Activated CD8-positive, alpha-beta memory T cell treated with anti-CD3 and anti-CD28 coated beads, Interleukin-2, amount 50 U/mL, for 4 hours (primary cell): Measurements from ENCODE around the gene GKN1.
A peak's percentile ranks its signal among the peaks of the same experiment; 100 is the strongest.
"Not testable (repeated sequence)": the region's sequence is repeated elsewhere in the genome, so short reads cannot be mapped to it uniquely, and the experiment has no call there.

ENCODE experiments used
- DNase-seq: peaks from one replicate; pipeline ENCODE4 v3.0.0-alpha.2; 2020

GKN1 gene, protein sequence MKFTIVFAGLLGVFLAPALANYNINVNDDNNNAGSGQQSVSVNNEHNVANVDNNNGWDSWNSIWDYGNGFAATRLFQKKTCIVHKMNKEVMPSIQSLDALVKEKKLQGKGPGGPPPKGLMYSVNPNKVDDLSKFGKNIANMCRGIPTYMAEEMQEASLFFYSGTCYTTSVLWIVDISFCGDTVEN

DNA sequence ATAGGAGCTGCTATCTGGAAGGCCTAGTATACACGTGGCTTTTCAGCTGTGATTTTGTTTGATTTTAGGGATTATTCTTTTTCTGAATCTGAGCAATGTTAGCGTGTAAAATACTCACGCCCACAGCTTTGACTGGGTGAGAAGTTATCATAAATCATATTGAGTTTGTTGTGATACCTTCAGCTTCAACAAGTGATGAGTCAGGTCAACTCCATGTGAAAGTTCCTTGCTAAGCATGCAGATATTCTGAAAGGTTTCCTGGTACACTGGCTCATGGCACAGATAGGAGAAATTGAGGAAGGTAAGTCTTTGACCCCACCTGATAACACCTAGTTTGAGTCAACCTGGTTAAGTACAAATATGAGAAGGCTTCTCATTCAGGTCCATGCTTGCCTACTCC lies at the start of gene GKN1:
Gene GKN1, plus strand, starts transcription at position 386 of the 400 bp plus-strand sequence. CDS start 42 bp downstream, outside the sequence.
- no peak for DNase-seq

DNA sequence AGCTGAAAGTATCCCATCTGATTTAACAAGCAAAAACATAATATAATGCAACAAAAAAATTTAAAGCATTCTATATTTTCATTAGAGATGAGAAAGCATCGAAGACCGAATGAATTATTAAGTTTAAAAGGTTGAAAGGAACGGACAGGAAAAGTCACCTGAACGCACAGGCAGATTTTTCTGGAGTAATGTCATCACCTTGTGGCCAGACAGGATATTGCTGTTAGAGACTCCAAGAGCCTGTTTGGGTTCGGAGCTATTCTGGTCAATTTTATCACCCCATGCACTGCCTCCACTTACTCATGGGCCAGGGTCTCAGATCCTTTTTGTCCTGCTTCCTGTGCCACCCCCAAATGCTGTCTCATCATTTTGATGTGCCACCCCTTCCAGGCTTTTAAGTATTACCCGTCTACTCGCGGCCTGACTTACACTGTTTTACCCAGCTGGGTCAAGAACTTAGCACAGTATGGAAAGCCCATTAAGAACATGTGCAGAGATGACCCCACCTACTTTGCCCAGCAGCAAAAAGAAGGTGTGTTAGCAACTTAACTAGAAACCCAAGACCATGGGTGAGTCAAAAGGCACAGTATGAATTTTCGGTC lies 49.0 kb upstream of the GKN1 start:
- DNase-seq: peak; percentile 50

DNA sequence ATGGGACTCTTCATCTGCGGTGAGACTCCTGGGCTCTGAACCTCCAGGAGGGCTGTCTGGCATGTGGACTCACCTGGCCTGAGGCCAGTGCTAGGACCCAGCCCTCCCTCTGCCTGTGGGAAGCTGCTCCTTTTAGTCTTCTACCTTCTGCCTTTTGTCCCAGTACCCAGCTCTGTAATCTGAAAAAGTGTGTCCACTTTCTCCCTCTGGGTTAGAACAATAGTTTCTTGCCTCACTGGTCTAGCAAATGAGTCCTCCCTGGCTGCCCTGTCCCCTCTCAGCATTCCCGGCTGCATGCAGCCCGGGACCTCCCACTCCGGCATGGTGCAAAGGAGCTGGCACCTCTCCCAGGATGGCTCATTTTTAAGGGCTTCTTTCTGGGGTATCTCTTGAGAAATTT lies 47.6 kb upstream of the GKN1 start:
- no peak for DNase-seq

DNA sequence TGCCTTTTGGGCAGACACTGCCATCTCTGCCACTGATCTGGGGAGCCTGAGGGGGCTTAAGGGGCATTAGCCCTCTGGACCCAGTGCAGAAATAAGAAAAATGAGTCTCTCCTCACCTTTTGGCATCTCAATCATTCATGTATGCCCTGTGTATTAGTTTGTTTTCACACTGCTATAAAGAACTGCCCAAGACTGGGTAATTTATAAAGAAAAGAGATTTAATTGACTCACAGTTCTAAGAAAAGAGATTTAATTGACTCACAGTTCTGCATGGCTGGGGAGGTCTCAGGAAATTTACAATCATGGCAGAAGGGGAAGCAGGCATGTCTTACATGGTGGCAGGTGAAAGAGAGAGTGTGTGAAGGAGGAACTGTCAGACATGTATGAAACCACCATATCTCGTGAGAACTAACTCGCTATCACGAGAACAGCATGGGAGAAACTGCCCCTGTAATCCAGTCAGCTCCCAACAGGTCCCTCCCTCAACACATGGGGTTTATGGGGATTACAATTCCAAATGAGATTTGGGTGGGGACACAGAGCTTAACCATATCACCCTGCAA lies 43.2 kb upstream of the GKN1 start:
- DNase-seq: no peak

DNA sequence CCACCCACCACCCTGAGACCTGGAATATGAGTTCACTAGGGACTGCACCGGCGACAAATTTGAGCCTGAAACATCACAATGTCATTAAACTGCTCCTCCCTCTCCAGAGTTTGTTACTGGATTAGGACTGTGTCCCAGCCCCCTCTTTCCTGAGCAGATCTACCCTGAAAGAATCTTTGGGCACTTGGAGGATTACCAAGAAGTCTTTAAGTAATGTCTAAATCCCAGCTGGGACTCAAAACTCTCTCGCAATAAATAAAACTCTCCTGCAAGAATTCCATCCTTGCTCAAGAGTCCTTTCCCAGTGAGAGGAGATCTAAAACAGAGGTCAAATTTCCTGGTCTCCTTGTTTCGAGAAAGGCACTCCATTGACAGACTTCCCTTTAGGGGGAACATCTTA lies 42.6 kb upstream of the GKN1 start:
- no peak for DNase-seq

DNA sequence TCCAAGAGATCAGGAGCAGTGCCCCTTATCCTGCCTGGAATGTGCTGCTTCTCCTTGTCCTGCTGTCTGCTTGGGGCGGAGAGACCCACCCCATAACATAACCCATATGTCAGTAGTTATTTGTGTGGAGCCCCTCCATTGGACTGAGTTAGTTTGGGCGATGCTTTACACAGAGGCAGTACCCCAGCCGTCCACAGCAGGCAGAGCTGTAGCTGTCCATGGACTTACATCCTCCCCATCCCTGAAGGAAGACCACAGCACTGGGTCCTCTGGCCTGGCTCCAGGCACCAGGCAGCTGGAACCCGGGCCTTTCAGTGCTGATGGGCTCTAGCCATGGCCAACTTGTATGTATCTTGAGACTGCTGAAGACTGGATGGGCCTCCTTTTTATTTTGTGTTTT lies 42.0 kb upstream of the GKN1 start:
- DNase-seq: no peak

DNA sequence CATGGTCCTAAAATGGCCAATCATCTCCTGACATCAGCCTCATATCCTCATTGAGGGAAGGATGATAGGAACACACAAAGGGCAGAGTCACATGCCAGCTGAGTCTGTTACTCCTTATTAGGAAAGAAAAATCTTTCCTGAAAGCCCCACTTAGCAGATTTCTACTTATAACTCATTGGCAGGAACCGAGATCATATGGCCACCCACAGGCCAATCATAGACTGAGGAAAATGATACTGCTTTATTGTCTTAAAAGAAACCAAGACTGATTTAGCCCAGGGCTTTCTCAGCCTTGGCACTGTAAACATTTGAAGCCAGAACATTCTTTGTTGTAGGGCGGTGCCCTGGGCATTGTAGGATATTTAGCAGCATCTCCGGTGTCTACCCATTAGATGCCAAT lies 40.4 kb upstream of the GKN1 start:
- no peak for DNase-seq

DNA sequence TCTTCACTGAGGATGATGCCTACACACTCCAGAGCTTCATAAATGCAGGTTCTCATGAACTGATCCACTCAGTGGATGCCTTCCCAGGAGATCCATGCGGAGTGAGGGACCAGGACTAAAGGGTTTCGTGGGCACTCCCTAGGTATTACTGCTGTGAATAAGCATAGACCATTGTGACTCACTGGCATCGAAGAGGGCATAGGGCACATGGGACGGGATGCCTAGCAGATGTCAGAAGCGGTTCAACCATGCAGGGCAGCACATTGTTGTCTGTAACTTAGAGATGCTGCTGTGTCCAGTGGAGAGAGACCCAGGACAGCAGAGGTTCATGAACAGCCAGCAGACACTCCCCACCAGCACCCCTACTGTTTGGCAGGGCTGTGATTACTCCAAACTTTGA lies 39.0 kb upstream of the GKN1 start:
- DNase-seq: no peak

DNA sequence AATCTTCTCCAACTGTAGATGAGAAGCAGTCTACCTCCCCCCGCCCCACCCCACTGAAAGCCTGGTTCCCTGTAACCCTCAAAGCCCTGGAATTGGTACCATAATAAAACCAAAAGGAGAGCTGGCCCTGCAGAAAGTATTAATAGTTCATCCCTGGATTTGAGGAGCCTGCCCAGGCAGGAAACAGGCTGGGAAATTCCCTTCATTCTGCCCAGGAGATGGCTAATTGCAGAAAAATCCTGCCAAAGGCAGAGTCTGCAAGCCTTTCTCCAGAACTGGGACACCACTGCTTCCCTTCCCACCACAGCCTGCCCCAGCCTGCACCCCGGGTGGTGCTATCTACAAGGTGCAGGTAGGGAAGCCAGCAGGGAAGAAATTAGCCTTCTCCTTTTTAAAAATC lies 38.0 kb upstream of the GKN1 start:
- no peak for DNase-seq

DNA sequence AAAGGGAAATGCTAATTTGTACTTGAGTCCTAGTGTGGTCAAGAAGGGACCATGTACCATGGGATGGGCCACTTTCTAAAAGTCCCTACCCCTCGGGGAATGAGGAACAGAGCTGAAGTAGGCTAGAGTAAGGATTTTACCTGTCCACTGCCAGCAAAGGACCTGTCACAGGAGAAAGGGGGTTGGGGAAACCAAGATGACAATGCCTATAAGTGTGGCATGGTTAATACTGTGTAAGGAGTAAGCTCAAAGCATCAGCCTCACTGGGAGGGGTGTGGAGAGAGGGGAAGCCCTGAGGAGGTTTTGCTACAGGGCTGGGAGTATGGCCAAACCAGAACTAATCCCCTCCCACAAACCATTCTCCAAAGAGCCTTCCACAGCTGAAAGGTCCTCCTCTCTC lies 37.5 kb upstream of the GKN1 start:
- DNase-seq: no peak

DNA sequence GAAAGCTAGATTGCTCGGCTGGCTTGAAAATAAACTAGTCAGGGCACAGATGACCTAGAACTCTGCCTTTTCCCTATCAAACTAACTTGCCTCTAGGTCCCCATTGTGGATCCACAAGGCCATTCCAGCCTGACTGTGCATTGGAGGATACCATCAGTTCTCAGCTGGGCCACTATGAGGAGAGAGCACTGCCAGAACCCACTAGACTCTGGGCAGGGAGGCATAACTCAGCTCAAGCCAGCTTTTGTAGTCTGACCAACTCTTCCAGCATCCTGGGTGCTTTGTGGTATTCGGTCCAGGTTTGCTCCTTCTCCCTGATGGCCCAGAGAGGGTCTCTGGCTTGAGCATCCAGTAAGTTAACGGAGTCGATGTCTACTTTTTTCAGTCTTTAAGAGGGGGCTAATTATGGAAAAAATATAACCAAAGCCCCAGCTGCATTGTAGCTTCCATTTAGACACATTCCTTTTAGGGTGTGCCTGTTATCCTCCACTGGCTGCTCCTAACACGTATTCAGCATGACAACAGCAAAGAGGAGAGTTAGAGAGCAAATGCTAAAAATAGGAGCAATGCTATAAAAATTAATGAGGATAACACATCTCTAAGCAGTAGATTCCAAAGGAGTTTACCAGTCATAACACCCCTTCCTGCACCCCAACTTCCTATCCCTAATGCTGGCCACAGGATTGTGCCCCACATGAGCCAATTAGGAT lies 36.9 kb upstream of the GKN1 start:
- no peak for DNase-seq

DNA sequence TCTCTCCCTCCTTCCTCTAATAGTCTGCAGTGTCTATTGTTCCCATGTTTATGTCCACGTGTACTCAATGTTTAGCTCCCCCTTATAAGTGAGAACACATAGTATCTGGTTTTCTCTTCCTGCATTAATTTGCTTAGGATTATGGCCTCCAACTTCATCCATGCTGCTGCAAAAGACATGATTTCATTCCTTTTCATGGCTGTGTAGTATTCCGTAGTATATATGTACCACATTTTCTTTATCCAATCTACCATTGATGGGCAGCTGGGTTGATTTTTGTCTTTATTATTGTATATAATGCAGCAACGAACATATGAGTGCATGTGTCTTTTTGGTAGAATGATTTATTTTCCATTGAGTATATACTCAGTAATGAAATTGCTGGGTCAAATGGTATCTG lies 35.5 kb upstream of the GKN1 start:
- no peak for DNase-seq

DNA sequence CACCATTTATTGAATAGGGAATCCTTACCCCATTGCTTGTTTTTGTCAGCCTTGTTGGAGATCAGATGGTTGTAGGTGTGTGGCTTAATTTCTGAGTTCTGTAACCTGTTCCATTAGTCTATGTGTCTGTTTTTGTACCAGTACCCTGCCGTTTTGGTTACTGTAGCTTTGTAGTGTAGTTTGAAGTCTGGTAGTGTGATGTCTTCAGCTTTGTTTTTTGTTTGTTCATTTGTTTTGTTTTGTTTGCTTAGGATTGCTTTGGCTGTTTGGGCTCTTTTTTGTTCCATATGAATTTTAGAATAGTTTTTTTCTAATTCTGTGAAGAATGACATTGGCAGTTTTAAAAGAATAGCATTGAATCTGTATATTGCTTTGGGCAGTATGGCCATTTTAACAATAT lies 34.5 kb upstream of the GKN1 start:
- DNase-seq: no peak

DNA sequence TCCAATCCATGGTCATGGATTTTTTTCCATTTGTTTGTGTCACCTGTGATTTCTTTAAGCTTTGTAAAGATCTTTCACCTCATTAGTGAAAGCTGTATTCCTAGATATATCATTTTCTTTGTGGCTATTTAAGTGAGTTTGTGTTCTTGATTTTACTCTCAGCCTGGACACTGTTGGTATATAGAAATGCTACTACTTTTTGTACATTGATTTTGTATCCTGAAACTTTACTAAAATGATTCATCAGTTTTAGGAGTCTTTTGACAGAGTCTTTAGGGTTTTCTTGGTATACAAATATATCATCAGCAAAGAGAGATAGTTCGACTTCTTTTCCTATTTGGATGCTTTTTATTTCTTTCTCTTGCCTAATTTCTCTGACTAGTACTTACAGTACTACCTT lies 34.1 kb upstream of the GKN1 start:
- no peak for DNase-seq

DNA sequence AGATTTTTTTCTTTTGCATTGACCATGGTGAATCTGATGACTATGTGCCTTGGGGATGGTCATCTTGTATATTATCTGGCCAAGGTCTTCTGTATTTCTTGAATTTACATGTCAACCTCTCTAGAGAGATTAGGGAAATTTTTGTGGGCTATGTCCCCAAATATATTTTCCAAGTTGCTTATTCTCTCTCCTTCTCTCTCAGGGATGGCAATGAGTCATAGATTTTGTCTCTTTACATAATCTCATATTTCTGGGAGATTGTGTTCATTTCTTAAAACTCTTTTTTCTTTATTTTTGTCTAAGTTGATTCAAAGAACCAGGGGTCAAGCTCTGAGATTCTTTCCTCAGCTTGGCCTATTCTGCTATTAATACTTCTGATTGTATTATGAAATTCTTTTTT lies 31.6 kb upstream of the GKN1 start:
- no peak for DNase-seq

DNA sequence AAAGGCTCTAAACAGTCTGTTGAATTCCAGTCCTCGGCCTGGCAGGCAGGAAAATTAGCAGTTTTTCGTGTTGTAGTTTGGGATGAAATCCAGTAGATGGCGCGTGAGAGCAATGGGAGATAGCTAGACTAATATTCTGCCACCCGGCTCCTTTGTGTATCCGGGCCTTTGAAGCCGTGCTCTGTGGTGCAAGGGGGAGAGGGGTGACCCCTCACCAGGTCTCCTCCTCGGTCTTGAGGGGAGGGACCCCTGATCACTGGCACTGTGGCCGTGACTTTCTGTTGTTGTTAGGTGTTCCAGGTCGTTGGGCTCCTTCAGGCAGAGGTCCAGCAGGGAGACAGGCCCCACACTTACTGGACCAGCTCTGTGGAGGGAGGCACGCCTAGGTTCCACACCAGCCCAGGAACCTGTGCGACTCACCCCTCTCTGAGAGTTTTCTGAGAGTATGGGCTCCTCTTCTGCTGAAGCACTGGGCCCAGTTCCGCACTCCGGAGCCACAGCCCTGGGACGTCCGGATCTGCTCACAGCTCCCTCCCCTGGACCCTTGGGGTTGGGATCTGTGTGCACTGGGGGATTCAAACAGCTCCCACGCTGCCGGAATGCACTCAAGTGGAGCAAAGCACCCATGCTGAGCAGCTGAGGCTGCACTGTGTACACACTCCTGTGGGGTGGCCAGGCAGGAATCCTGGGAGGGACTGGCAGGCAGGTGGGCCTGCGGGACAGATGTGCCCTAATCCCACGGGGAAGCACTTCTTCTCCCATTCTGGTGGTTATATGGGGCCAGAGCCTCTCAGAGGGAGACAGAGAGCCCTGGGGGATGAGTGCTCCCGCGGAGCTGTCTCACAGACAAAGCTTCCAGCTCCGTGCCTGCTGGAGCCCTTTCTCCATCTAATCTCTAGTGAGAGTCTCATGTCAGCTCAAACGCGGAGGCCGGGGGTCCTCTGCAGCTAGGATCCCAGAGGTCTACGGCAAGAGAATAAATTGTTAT lies 30.6 kb upstream of the GKN1 start:
- DNase-seq: peak; percentile 47

DNA sequence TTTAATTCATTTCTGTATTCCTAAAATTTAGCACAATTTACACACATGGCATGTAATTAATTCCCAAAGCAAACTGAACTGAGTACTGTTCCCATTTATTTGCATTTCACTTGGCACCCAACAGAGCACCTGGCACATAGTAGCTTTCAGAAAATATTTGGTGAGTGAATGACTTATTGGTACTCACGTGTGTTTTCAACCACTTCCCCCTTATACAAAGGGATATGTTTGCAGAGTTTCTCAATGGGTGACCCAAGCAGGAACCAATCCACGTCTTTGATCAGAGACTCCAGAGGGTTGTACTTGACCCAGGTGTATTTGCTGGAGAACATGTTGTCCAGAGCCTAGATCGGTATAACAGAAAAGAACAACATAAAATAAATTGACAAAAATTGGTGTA lies 28.3 kb upstream of the GKN1 start:
- no peak for DNase-seq

DNA sequence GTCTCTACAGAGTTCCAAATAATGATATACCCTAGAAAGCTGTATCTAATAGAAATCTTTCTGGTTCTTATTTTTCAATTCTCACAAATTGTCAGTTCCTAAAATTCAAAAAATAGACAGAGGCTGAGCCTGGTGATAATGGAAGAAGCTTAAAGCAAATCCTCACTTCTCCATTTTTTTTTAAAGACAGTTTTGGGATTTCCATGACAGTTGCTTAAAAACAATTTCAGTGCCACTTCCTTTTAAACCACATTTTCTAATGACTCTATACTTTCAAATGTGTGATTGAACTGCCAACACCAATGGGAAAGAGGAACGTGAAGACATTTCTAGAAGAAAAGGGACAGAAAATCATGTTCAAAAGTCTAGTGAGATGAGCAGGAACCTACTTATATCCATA lies 25.7 kb upstream of the GKN1 start:
- no peak for DNase-seq

DNA sequence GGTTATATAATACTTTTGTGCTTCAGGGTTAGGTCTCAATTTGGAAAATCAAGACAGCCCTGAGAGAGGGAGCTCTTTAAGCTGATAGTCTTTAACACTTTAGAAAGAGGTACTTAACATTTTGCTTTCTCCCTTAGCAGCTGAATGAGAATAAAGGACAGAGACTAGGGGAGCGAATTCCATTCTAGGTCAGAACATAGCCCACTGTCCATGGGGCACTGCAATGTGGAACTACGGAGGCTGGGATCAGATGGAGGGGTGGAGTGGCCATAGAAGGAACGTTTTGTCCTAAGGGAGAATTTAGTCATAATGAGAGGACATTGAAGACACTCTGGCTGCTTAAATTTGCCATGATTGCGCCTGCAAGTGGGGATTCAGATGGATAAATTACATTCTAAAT lies 22.5 kb upstream of the GKN1 start:
- no peak for DNase-seq

DNA sequence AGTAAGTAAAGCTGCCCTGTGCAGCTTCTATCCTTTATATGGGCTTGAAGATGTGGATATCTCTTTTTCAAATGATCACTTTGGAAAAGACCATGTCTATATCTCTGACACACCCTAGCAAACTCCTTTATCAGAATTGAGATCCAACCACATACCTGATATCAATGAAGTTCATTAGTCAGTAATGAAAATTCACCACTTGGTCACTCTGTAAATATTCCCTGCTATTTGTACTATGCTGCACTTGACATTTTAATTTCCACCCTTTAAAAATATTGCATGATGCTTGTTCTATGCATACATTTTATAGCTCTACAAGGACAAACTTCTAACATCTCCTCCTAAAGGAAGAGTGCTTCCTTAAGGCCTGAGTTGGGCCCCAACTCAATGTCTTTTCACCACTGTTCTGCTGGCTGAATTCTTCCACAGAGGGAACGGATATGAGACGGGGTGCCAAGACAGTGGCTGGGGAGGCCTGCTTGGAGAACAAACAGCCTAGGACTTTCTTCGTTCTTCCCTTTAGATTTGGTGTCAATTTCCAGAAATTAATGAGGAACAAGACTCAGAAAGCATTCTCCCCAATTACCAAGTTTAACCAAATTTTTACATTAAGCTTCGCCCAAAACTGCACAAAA lies 21.4 kb upstream of the GKN1 start, which contains the start of gene GKN2:
Gene GKN2, minus strand, starts transcription at position 7 of the 635 bp plus-strand sequence. CDS start 32 bp downstream, outside the sequence.
- no peak for DNase-seq

DNA sequence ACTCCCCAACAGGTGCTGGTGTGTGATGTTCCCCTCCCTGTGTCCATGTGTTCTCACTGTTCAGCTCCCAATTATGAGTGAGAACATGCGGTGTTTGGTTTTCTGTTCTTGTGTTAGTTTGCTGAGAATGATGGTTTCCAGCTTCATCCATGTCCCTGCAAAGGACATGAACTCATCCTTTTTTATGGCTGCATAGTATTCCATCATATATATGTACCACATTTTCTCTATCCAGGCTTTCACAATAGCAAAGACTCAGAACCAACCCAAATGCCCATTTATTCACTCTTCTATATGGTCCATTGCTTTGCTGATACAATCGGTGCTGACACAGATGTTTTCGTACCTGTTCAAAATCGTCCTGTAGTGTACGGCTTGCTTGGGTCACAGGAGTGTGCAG lies 19.0 kb upstream of the GKN1 start:
- not testable (repeated sequence) for DNase-seq

DNA sequence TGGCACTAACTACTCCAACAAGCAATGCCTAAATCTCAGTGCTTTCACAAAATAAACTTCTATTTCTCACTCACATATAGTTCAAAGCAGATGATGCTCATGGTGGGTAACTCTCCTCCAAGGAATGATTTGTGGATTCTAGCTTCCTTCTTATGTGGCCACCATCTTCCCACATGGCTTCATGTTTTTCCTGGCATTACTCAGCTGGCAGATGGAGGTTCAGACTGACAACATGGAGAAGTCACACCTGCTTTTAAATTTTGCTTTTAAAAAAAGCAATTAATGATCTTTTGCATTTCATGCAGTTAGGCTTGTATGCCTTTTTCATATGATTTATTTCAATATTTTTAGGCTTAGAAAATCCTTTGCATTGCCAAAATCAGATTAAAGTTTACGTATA lies 15.4 kb upstream of the GKN1 start:
- no peak for DNase-seq
